Stimulated activated CD4-positive, alpha-beta T cell treated with anti-CD3 and anti-CD28 coated beads, TNF-alpha, amount 100 ng/mL, for 48 hours (primary cell): ENCODE results near the gene XKR8.
"Not testable (repeated sequence)": the region's sequence is repeated elsewhere in the genome, so short reads cannot be mapped to it uniquely, and the experiment has no call there.

Source experiments
- DNase-seq, 3 donors: peaks; one replicate each; pipeline ENCODE4 v3.0.0-alpha.2; 2020; ENCODE audit warnings: low read depth in 3 of 3

The XKR8 gene

DNA sequence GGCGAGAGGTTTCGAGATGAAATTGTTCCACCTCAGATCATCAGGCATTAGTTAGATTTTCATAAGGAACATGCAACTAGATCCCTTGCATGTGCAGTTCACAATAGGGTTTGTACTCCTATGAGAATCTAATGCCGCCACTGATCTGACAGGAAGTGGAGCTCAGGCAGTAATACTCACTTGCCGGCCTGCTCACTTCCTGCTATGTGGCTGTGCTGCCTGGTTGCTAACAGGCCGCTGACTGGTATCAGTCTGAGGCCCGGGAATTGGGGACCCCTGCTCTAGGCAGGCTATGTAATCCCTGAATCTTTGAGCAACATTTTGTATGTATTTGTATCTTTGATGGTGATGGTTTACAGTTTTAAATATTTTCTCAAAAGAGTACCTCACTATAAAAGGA lies 32.5 kb downstream of the XKR8 start:
- DNase-seq: peak in 2 of 3 donors; percentile 16 to 22

DNA sequence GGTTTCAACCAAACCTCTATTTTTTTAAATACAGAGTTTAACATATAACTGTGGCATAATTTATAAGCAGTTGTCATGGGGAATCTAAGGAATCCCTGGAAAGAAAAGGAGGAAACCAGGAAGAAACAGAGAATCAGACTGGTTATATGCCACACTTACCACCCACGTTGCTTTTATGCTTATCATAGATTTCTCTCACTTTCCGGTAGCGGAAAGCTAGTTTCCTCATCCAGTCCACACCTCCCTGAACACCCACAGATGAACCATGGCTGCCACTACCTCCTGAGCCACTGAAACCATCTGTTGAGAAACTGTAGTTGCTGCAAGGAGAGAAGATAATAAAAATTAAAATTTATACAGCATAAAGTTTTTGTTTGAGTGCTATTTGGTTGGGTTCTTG lies 33.5 kb downstream of the XKR8 start:
- peak in 1 of 3 donors; percentile 3 for DNase-seq

DNA sequence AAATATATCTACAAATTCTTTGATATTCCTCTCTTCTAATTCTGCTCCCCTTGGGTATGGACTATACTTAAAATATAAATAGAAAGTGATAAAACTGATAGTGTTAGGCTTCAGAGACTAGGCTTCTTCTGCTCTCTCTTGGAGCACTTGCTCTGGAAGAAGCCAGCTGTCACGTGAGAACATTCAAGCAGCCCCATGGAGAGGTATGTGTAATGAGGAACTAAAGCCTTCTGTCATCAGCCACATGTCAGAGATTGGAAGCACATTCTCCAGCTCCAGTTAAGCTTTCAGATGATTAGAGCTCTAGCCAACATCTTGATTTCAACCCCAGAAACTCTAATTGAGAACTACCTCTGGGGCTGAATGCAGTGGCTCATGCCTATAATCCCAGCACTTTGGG lies 34.3 kb downstream of the XKR8 start:
- no peak for DNase-seq

DNA sequence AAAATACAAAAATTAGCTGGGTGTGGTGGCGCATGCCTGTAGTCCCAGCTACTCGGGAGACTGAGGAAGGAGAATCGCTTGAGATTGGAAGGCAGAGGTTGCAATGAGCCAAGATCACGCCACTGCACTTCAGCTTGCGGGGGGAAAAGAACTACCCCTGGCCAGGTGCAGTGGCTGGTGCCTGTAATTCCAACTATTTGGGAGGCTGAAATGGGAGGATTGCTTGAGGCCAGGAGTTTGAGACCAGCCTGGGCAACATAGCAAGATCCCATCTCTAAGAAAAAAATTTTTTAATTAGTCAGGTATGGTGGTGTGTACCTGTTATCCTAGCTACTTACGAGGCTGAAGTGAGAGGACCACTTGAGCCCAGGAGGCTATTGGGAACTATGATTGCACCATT lies 34.8 kb downstream of the XKR8 start:
- DNase-seq: not testable (repeated sequence)

DNA sequence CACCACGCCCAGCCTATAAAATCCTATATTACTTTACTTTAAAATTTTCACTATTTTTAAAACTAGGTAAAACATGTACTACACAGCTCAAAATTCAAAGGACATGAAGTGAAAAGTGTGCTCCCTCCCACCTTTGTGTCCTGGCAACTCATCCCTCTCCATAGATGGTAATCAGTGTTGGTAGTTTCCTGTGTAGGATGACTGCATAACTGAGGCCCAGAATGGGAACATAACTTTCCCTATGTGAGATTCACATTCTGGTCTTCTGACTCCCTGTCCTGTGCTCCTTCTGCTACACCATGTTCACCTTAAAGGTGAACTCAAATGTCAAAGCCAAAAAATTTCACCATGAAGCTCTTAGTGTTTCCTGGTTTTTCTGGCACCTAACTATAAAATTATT lies 39.3 kb downstream of the XKR8 start:
- DNase-seq: no peak

DNA sequence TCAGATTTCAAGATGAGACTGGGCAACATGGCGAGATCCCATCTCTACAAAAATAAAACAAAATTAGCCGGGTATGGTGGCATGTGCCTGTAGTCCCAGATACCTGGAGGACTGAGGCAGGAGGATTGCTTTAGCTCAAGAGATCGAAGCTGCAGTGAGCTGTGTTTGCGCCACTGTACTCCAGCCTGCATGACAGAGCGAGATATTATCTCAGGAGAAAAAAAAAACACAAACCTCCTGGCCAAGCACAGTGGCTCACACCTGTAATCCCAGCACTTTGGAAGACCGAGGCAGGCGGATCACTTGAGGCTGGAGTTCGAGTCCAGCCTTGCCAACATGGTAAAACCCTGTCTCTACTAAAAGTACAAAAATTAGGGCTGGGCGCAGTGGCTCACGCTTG lies 42.8 kb downstream of the XKR8 start:
- DNase-seq: no peak

DNA sequence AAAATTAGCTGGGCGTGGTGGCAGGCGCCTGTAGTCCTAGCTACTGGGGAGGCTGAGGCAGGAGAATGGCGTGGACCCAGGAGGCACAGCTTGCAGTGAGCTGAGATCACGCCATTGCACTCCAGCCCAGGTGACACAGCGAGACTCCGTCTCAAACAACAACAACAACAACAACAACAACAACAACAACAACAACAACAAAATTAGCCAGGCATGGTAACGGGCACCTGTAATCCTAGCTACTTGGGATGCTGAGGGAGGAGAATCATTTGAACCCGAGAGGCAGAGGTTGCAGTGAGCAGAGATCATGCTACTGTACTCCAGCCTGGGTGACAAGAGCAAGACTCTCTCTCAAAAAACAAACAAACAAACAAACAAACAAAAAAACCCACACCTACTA lies 43.3 kb downstream of the XKR8 start:
- not testable (repeated sequence) for DNase-seq

DNA sequence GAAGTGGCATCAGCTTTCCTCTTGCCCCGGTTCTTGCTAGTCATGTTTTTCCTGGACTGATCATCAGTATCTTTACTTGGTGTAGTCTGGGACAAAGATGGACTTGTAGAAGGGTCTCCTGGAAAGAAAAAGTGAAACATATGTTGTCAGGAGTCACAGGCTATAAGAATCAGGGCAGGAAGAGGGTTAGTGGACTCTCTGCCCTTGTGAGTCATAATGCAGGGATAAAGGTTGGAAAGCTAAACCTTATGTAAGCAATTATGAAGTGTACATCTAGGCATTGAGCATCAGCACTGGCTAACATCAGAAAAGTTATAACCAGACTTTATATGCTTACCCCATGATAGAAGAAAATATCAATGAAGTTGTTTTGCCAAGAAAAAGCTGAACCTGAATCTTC lies 51.2 kb downstream of the XKR8 start:
- no peak for DNase-seq
